Hepatocyte (in vitro differentiated cells): Measurements from ENCODE around the gene ATOX1.

ENCODE experiments used
- CTCF ChIP-seq: fragments of 200-600 bp; sonication (generic); IDR thresholded peaks from 2 replicates; pipeline ENCODE4 v1.5.1; 2016; ENCODE audit warnings: antibody characterized with exemption, mild to moderate bottlenecking; ENCODE audit not compliant: poor library complexity
- EZH2 ChIP-seq: fragments of 200-600 bp; sonication (generic); IDR thresholded peaks from 2 replicates; pipeline ENCODE4 v1.6.1; 2016; ENCODE audit warnings: antibody characterized with exemption, mild to moderate bottlenecking, borderline replicate concordance

GRCh38 chr5:151707567-151707966, 50.9 kb downstream of the ATOX1 start:
- TF ChIP-seq CTCF (no peak), EZH2 (no peak)
